ENCODE measurements around the gene GAPVD1.

GAPVD1 gene

GRCh38 chr9:125388978-125389377, 127.4 kb downstream of the GAPVD1 start:
- no peak for TF ChIP-seq CTCF (IDR thresholded peaks at IDR 0.05)

- no peak for TF ChIP-seq CTCF (IDR thresholded peaks at IDR 0.05)
Measured at GRCh38 chr9:125391704-125392103, 130.1 kb downstream of the GAPVD1 start.

GRCh38 chr9:125393426-125393825, 131.8 kb downstream of the GAPVD1 start:
- TF ChIP-seq CTCF (IDR thresholded peaks at IDR 0.05): no peak

- TF ChIP-seq CTCF (IDR thresholded peaks at IDR 0.05): no peak
Measured at GRCh38 chr9:125396799-125397198, 135.2 kb downstream of the GAPVD1 start.

GRCh38 chr9:125397736-125398135, 136.1 kb downstream of the GAPVD1 start:
- TF ChIP-seq CTCF (IDR thresholded peaks at IDR 0.05): no peak

- no peak for TF ChIP-seq CTCF (IDR thresholded peaks at IDR 0.05)
Measured at GRCh38 chr9:125398243-125398642, 136.6 kb downstream of the GAPVD1 start.

GRCh38 chr9:125399165-125399564, 137.5 kb downstream of the GAPVD1 start:
- TF ChIP-seq CTCF (IDR thresholded peaks at IDR 0.05): no peak

GRCh38 chr9:125399666-125400065, 138.0 kb downstream of the GAPVD1 start:
- no peak for TF ChIP-seq CTCF (IDR thresholded peaks at IDR 0.05)

Measured in LNCAP (cell line).